ENCODE results near the gene CD180. TPM values are rescaled to one million over a fixed set of nuclear protein-coding genes. Genes with fewer than 3 reads are reported as not detected.

Gene CD180
- total RNA-seq, 2 experiments from 2014 or later = 14.4 to 15.7 TPM

DNA sequence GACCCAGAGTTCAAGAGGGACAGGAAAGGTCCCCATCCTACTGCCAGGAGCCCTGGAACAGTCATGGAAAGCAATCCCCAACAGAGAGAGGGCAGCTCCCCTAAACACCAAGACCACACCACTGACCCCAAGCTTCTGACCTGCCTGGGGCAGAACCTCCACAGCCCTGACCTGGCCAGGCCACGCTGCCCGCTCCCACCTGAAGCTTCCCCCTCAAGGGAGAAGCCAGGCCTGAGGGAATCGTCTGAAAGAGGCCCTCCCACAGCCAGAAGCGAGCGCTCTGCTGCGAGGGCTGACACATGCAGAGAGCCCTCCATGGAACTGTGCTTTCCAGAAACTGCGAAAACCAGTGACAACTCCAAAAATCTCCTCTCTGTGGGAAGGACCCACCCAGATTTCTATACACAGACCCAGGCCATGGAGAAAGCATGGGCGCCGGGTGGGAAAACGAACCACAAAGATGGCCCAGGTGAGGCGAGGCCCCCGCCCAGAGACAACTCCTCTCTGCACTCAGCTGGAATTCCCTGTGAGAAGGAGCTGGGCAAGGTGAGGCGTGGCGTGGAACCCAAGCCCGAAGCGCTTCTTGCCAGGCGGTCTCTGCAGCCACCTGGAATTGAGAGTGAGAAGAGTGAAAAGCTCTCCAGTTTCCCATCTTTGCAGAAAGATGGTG lies 31.6 kb downstream of the CD180 start:
- Histone ChIP-seq H3K4me2 (ENCODE audit: low read length) (no peak overlapping the region), H3K27ac (ENCODE audit: low read depth, low read length, poor library complexity, severe bottlenecking) (no peak overlapping the region), H3K79me2 (ENCODE audit: insufficient read depth, low read depth, low read length) (no peaks in the 10 kb centered on the region), H4K20me1 (ENCODE audit: insufficient read depth, low read length) (no peaks in the 10 kb centered on the region), H2AFZ (ENCODE audit: low read length) (no peak overlapping the region), H3K9me2 (ENCODE audit: insufficient read depth, low read length) (no peaks in the 10 kb centered on the region), H3K4me1 (ENCODE audit: insufficient read depth, low read length, poor library complexity, severe bottlenecking) (peaks cover 17% of the 10 kb centered on the region), H3K9me3 (ENCODE audit: low read length) (no peaks in the 10 kb centered on the region), H3K36me3 (ENCODE audit: insufficient read depth, low read length) (no peaks in the 10 kb centered on the region), H3K4me3 (ENCODE audit: low read depth, low read length, poor library complexity, severe bottlenecking) (no peak overlapping the region)
- ChIA-PET POLR2A (interaction anchor here (0.9 to 1.1 kb wide), 2 partner anchors 41 to 42 kb away, joined by 3 to 7 read pairs; no protein-coding TSS in a partner anchor), CTCF (ENCODE audit: unreplicated experiment) (interaction anchor here (1.2 kb wide), 1 partner anchor 42 kb away, joined by 3 read pairs; no protein-coding TSS in a partner anchor)
- TF ChIP-seq, protein P1, sequence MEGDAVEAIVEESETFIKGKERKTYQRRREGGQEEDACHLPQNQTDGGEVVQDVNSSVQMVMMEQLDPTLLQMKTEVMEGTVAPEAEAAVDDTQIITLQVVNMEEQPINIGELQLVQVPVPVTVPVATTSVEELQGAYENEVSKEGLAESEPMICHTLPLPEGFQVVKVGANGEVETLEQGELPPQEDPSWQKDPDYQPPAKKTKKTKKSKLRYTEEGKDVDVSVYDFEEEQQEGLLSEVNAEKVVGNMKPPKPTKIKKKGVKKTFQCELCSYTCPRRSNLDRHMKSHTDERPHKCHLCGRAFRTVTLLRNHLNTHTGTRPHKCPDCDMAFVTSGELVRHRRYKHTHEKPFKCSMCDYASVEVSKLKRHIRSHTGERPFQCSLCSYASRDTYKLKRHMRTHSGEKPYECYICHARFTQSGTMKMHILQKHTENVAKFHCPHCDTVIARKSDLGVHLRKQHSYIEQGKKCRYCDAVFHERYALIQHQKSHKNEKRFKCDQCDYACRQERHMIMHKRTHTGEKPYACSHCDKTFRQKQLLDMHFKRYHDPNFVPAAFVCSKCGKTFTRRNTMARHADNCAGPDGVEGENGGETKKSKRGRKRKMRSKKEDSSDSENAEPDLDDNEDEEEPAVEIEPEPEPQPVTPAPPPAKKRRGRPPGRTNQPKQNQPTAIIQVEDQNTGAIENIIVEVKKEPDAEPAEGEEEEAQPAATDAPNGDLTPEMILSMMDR (conservative IDR thresholded peaks at IDR 0.05; ENCODE audit: low read length) = no peak
- TF ChIP-seq EZH2phosphoT487 (IDR thresholded peaks at IDR 0.05; ENCODE audit: borderline replicate concordance, low read depth, low read length) = no peak
- no peak for DNase-seq (ENCODE audit: low spot score)
- intact Hi-C loops (cut with micrococcal nuclease; ENCODE audit: unreplicated experiment) = no loop called here
- BruUV-seq (replicated peaks) = no TSS peak

DNA sequence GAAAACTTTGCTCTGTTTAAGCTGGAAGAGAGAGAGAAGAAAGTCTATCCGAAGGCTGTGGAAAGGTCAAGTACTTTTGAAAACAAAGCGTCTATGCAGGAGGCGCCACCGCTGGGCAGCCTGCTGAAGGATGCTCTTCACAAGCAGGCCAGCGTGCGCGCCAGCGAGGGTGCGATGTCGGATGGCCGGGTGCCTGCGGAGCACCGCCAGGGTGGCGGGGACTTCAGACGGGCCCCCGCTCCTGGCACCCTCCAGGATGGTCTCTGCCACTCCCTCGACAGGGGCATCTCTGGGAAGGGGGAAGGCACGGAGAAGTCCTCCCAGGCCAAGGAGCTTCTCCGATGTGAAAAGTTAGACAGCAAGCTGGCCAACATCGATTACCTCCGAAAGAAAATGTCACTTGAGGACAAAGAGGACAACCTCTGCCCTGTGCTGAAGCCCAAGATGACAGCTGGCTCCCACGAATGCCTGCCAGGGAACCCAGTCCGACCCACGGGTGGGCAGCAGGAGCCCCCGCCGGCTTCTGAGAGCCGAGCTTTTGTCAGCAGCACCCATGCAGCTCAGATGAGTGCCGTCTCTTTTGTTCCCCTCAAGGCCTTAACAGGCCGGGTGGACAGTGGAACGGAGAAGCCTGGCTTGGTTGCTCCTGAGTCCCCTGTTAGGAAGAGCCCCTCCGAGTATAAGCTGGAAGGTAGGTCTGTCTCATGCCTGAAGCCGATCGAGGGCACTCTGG lies 32.6 kb downstream of the CD180 start:
- no peak for TF ChIP-seq EZH2phosphoT487 (IDR thresholded peaks at IDR 0.05; ENCODE audit: borderline replicate concordance, low read depth, low read length)
- TF ChIP-seq, protein P1 (conservative IDR thresholded peaks at IDR 0.05; ENCODE audit: low read length) = no peak
- no peak overlapping the region for H3K27ac ChIP-seq (ENCODE audit: low read depth, low read length, poor library complexity, severe bottlenecking)
- BruUV-seq (replicated peaks) = no TSS peak
- H3K36me3 ChIP-seq (ENCODE audit: insufficient read depth, low read length) = no peaks in the 10 kb centered on the region
- intact Hi-C loops (cut with micrococcal nuclease; ENCODE audit: unreplicated experiment) = no loop called here
- no peak for DNase-seq (ENCODE audit: low spot score)
- no peaks in the 10 kb centered on the region for H3K9me2 ChIP-seq (ENCODE audit: insufficient read depth, low read length)
- POLR2A ChIA-PET = interaction anchor here (0.9 to 1.1 kb wide), 2 partner anchors 42 to 43 kb away, joined by 3 to 7 read pairs; no protein-coding TSS in a partner anchor
- H4K20me1 ChIP-seq (ENCODE audit: insufficient read depth, low read length) = no peaks in the 10 kb centered on the region
- CTCF ChIA-PET (ENCODE audit: unreplicated experiment) = interaction anchor here (0.8 to 1.2 kb wide), 2 partner anchors 21 to 43 kb away, joined by 3 read pairs; no protein-coding TSS in a partner anchor
- no peaks in the 10 kb centered on the region for H3K9me3 ChIP-seq (ENCODE audit: low read length)
- H3K4me3 ChIP-seq (ENCODE audit: low read depth, low read length, poor library complexity, severe bottlenecking) = no peak overlapping the region
- no peaks in the 10 kb centered on the region for H3K79me2 ChIP-seq (ENCODE audit: insufficient read depth, low read depth, low read length)
- H3K4me1 ChIP-seq (ENCODE audit: insufficient read depth, low read length, poor library complexity, severe bottlenecking) = peaks cover 17% of the 10 kb centered on the region
- no peak overlapping the region for H3K4me2 ChIP-seq (ENCODE audit: low read length)
- no peak overlapping the region for H2AFZ ChIP-seq (ENCODE audit: low read length)

Data from OCI-LY7 (cell line).